Vagina (tissue), 2 donors: ENCODE results near the gene LCLAT1. TPM values are rescaled to one million over a fixed set of nuclear protein-coding genes. Genes with fewer than 3 reads are reported as not detected.

Source experiments
- DNase-seq, 2 donors: peaks; one replicate each; pipeline ENCODE4 v3.0.0-alpha.2; 2017; ENCODE audit errors: extremely low spot score in 2 of 2
- H3K27ac ChIP-seq: fragments of 200-600 bp; sonication (generic); one replicate; pipeline ENCODE4 v1.5.1; 2019
- H3K27me3 ChIP-seq: fragments of 200-600 bp; sonication (generic); one replicate; pipeline ENCODE4 v1.5.1; 2019
- H3K36me3 ChIP-seq, 2 donors: fragments of 200-600 bp; sonication (generic); one replicate each; pipeline ENCODE4 v1.5.1; 2017 to 2019
- H3K4me1 ChIP-seq: fragments of 200-600 bp; sonication (generic); one replicate; pipeline ENCODE4 v1.5.1; 2019
- H3K4me3 ChIP-seq, 2 donors: fragments of 200-600 bp; sonication (generic); 1 replicate in 1 of 2; 2 replicates in 1 of 2; pipeline ENCODE4 v1.5.1; 2016 to 2019
- H3K9me3 ChIP-seq: fragments of 200-600 bp; sonication (generic); one replicate; pipeline ENCODE4 v1.5.1; 2019
- CTCF ChIP-seq, 3 experiments: fragments of 450-650 bp in 2 of 3; fragments of 200-600 bp in 1 of 3; sonication (generic) in 1 of 3; IDR thresholded peaks; one replicate each; pipeline ENCODE4 v1.5.1; 2017 to 2019; ENCODE audit warnings: antibody characterized with exemption in 3 of 3, mild to moderate bottlenecking in 2 of 3, moderate library complexity in 2 of 3
- POLR2A ChIP-seq, 2 donors: fragments of 450-650 bp; IDR thresholded peaks; one replicate each; pipeline ENCODE4 v1.6.1; 2017; ENCODE audit warnings: antibody characterized with exemption in 2 of 2, mild to moderate bottlenecking in 2 of 2, moderate library complexity in 2 of 2
- POLR2AphosphoS5 ChIP-seq, 2 donors: sonication (generic); formaldehyde crosslinking; IDR thresholded peaks; one replicate each; pipeline ENCODE4 v1.9.0; 2017; ENCODE audit warnings: antibody characterized with exemption in 2 of 2, mild to moderate bottlenecking in 2 of 2, low read depth in 1 of 2; ENCODE audit not compliant: insufficient read depth in 1 of 2
- intact Hi-C: fragments of 100-400 bp; cut with DNase I; formaldehyde crosslinking; loops from one replicate; pipeline ENCODE4 v1.15.1; 2023
- total RNA-seq: library from RNA; depleted of rRNA; stranded (reverse); fragments of >200 nt; gene quantifications from one replicate; pipeline ENCODE4 v1.2.3, GENCODE V29; 2016

Gene LCLAT1
- total RNA-seq, 1 donor from 2014 or later = 19.6 TPM

- Histone ChIP-seq H3K4me3 (no peak overlapping the region), H3K36me3 (no peaks in the 10 kb centered on the region), H3K4me1 (peaks cover 29% of the 10 kb centered on the region), H3K27me3 (no peaks in the 10 kb centered on the region), H3K27ac (peak overlapping the region; percentile 15), H3K9me3 (no peaks in the 10 kb centered on the region)
- intact Hi-C loops = no loop called here
- TF ChIP-seq CTCF (IDR thresholded peaks at IDR 0.05) = no peak
- no peak for TF ChIP-seq POLR2AphosphoS5 (IDR thresholded peaks at IDR 0.05; ENCODE audit: insufficient read depth in 1 of 2, low read depth in 1 of 2)
- TF ChIP-seq POLR2A (IDR thresholded peaks at IDR 0.05) = no peak
- peak in 1 of 2 donors; percentile 79 for DNase-seq
These were observed 215.5 kb downstream of the LCLAT1 start for GRCh38 chr2:30662268-30663131.

GRCh38 chr2:30663321-30663720 lies 216.3 kb downstream of the LCLAT1 start:
- no peaks in the 10 kb centered on the region for H3K27me3 ChIP-seq
- H3K4me1 ChIP-seq = peaks cover 29% of the 10 kb centered on the region
- no peak for TF ChIP-seq POLR2A (IDR thresholded peaks at IDR 0.05)
- TF ChIP-seq POLR2AphosphoS5 (IDR thresholded peaks at IDR 0.05; ENCODE audit: insufficient read depth in 1 of 2, low read depth in 1 of 2) = no peak
- no peak for TF ChIP-seq CTCF (IDR thresholded peaks at IDR 0.05)
- intact Hi-C loops = no loop called here
- no peak overlapping the region for H3K27ac ChIP-seq
- peak in 1 of 2 donors; percentile 77 for DNase-seq
- H3K36me3 ChIP-seq = no peaks in the 10 kb centered on the region
- H3K4me3 ChIP-seq = no peak overlapping the region
- H3K9me3 ChIP-seq = no peaks in the 10 kb centered on the region

DNA sequence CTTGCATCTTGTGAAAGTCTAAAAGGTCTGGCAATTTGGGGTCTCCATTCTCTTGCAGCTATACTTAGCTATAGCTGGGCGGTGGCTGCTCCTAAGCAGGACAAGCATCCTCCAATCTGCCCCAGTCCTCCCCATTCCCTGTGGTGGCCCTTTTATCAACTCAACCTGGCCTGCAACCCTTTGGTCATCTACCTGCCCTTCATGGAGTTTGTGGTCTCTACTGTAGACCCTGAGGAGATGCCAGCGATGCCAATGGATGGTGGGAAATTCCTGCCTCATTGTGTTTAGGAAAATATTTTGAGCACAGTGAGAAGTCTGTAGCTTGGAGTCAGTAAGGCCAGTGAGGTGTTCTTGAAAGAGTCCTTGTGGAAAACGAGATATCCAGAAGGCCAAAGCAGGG lies 216.8 kb downstream of the LCLAT1 start:
- H3K4me1 ChIP-seq = peaks cover 29% of the 10 kb centered on the region
- intact Hi-C loops = no loop called here
- no peaks in the 10 kb centered on the region for H3K9me3 ChIP-seq
- DNase-seq = peak in 1 of 2 donors; percentile 62
- no peaks in the 10 kb centered on the region for H3K36me3 ChIP-seq
- TF ChIP-seq POLR2A (IDR thresholded peaks at IDR 0.05) (no peak), CTCF (IDR thresholded peaks at IDR 0.05) (no peak), POLR2AphosphoS5 (IDR thresholded peaks at IDR 0.05; ENCODE audit: insufficient read depth in 1 of 2, low read depth in 1 of 2) (no peak)
- H3K4me3 ChIP-seq = no peak overlapping the region
- no peaks in the 10 kb centered on the region for H3K27me3 ChIP-seq
- no peak overlapping the region for H3K27ac ChIP-seq

DNA sequence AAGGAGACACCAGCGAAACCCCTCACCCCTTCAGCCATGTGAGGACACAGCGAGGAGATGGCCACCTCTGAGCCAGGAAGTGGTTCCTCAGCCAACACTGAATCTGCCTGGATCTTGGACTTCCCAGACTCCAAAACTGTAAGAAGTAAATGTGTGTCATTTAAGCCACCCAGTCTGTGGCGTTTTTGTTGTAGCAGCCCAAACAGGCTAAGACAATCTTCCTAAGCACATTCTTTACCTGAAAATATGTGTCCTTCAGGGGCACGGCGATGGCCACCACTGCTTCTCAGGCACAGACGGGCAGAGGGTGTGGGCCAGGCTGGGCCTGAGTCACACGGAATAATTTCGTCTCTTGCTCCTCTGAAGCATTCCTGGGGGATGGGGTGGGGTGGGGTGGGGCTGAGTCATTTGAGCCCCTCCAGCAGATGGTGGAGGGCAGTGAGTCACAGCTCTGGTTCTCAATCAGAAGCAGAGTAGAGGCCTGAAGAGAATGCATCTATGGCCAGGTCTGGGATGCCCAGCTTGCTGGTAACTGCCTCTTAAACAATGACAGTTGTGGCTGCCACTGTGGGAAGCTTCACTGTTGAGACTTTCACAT lies 217.8 kb downstream of the LCLAT1 start:
- intact Hi-C loops = no loop called here
- Histone ChIP-seq H3K36me3 (no peaks in the 10 kb centered on the region), H3K27me3 (no peaks in the 10 kb centered on the region), H3K4me3 (no peak overlapping the region), H3K4me1 (peaks cover 29% of the 10 kb centered on the region), H3K27ac (peak overlapping the region; percentile 86), H3K9me3 (no peaks in the 10 kb centered on the region)
- DNase-seq = peak in 1 of 2 donors; percentile 79
- TF ChIP-seq POLR2A (IDR thresholded peaks at IDR 0.05) (no peak), CTCF (IDR thresholded peaks at IDR 0.05) (no peak), POLR2AphosphoS5 (IDR thresholded peaks at IDR 0.05; ENCODE audit: insufficient read depth in 1 of 2, low read depth in 1 of 2) (no peak)
